ENCODE measurements around the gene FHDC1. TPM values are rescaled to one million over a fixed set of nuclear protein-coding genes. Genes with fewer than 3 reads are reported as not detected.

The FHDC1 gene
- total RNA-seq, 4 donors from 2014 or later = 0.29 to 0.52 (median 0.45) TPM

DNA sequence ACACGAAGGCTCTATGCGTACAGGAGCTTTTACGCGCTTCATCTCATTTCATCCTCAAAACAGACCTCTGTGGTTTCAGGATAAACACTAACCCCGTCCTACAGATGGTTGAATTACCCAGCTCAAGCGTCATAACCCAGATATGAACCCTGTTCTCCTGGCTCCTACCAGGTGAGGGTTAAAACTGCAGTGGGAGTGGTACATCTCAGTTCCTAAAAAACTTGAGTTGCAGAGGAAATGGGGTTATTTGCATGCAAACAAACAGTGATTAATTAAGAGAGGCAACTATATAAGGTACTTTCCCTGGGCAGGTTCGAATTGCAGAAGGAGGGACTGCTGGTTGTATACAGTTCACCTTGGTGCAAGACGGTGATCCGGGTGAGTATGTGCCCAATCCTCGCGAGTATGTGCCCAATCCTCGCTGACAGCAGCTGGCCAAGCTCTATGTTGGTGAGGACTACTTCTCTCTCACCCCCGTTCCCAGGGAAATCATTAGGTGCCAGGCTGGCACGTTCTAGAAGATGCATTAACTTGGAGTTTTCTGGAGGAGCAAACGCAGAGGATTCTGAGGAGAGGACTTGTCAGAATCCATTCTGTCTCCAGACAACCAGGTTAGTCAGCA, 72.6 kb downstream of the FHDC1 start:
- intact Hi-C loops (cut with DNase I; ENCODE audit: low total_unique reads) (no loop called here), in situ Hi-C loops (cut with MboI; ENCODE audit: low sequenced_read_pairs in 4 of 4) (no loop called here)
- Histone ChIP-seq H3K4me1 (no peaks in the 10 kb centered on the region), H3K4me3 (no peak overlapping the region), H3K27ac (no peak overlapping the region), H3K9me3 (no peaks in the 10 kb centered on the region), H3K36me3 (no peaks in the 10 kb centered on the region), H3K27me3 (no peaks in the 10 kb centered on the region)
- TF ChIP-seq, protein P1, sequence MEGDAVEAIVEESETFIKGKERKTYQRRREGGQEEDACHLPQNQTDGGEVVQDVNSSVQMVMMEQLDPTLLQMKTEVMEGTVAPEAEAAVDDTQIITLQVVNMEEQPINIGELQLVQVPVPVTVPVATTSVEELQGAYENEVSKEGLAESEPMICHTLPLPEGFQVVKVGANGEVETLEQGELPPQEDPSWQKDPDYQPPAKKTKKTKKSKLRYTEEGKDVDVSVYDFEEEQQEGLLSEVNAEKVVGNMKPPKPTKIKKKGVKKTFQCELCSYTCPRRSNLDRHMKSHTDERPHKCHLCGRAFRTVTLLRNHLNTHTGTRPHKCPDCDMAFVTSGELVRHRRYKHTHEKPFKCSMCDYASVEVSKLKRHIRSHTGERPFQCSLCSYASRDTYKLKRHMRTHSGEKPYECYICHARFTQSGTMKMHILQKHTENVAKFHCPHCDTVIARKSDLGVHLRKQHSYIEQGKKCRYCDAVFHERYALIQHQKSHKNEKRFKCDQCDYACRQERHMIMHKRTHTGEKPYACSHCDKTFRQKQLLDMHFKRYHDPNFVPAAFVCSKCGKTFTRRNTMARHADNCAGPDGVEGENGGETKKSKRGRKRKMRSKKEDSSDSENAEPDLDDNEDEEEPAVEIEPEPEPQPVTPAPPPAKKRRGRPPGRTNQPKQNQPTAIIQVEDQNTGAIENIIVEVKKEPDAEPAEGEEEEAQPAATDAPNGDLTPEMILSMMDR (IDR thresholded peaks at IDR 0.05 in 4 of 5, conservative IDR thresholded peaks at IDR 0.05 in 1 of 5) = no peak
- TF ChIP-seq POLR2A (IDR thresholded peaks at IDR 0.05) = no peak
- no peak for DNase-seq
- no peak for ATAC-seq

DNA sequence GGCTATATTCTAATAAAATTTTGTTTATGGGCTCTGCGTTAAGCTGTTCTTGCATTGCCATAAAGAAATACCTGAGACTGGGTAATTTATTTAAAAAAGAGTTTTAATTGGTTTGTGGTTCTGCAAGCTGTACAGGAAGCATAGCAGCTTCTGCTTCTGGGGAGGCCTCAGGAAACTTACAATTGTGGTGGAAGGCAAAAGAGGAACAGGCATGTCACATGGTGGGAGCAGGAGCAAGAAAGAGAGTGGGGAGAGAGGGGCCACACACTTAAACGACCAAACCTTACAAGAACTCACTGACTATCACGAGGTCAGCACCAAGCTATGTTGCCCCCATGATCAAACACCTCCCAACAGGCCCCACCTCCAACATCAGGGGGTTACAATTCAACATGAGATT, 74.0 kb downstream of the FHDC1 start:
- Histone ChIP-seq H3K9me3 (no peaks in the 10 kb centered on the region), H3K4me1 (no peaks in the 10 kb centered on the region), H3K27me3 (no peaks in the 10 kb centered on the region), H3K27ac (no peak overlapping the region), H3K4me3 (no peak overlapping the region), H3K36me3 (no peaks in the 10 kb centered on the region)
- no peak for DNase-seq
- in situ Hi-C loops (cut with MboI; ENCODE audit: low sequenced_read_pairs in 4 of 4) (no loop called here), intact Hi-C loops (cut with DNase I; ENCODE audit: low total_unique reads) (no loop called here)
- no peak for ATAC-seq
- no peak for TF ChIP-seq POLR2A (IDR thresholded peaks at IDR 0.05)
- TF ChIP-seq, protein P1 (IDR thresholded peaks at IDR 0.05 in 4 of 5, conservative IDR thresholded peaks at IDR 0.05 in 1 of 5) = no peak

DNA sequence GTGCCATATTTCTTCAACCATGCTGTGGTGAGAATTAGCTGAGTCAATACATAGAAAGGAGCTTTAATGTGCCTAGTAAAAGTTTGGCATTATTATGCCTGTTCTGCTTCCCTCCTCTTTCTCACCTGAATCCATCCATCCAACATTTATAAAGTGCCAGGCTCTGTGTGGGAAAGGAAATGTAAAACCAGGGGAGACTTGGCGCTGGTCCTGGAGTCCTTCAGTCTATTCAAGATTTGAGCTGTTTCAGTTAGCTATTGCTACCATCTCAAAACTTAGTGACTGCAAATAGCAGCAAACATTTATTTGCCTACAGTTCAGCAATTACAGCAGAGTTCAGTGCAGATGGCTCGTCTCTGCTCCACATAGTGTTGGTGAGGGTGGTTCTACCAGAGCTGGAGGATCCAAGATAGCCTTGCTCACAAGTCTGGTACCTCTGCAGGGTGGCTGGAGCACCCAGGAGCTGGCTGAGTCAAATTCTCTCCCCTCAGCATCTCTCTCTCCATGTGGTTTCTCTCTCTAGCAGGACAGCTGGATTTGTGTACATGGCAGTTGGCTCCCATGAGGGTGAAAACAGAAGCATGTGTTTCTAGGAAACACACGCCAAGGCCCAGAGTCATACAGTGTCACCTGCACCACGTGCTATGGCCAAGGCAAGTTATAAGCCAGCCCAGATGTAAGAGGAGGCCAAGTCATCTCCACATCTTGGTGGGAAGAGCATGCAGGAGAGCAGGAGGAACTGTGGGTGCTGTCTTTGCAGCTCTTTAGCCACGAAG, 77.3 kb downstream of the FHDC1 start:
- in situ Hi-C loops (cut with MboI; ENCODE audit: low sequenced_read_pairs in 4 of 4) = no loop called here
- ATAC-seq = no peak
- Histone ChIP-seq H3K9me3 (no peaks in the 10 kb centered on the region), H3K36me3 (no peaks in the 10 kb centered on the region), H3K27me3 (no peaks in the 10 kb centered on the region), H3K4me3 (no peak overlapping the region), H3K4me1 (no peaks in the 10 kb centered on the region), H3K27ac (no peak overlapping the region)
- TF ChIP-seq POLR2A (IDR thresholded peaks at IDR 0.05) = no peak
- TF ChIP-seq, protein P1 (IDR thresholded peaks at IDR 0.05 in 4 of 5, conservative IDR thresholded peaks at IDR 0.05 in 1 of 5) = no peak
- intact Hi-C loops (cut with DNase I; ENCODE audit: low total_unique reads) = no loop called here
- no peak for DNase-seq

DNA sequence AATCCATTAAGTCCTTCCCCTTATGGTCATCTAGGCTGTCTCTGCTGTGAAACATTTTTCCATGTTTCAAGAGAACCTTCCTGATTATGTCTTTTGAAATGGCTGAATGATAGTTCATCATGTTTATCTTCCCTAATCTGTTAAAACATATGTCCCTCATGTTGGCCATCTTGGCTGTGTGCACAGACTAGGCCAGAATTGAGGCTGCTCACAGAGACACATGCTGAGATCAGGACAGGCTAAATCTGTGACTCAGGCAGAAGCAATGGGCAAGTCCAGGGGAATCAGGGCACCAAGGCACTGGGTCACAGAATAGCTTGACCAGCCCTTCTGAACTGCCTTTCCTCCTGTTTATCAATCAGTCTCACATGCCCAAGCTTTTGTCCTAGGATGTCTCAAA, 78.3 kb downstream of the FHDC1 start:
- H3K27ac ChIP-seq = no peak overlapping the region
- no peak for ATAC-seq
- no peak for TF ChIP-seq POLR2A (IDR thresholded peaks at IDR 0.05)
- TF ChIP-seq, protein P1 (IDR thresholded peaks at IDR 0.05 in 4 of 5, conservative IDR thresholded peaks at IDR 0.05 in 1 of 5) = no peak

More for the DNA sequence above, 78.3 kb downstream of the FHDC1 start:
- in situ Hi-C loops (cut with MboI; ENCODE audit: low sequenced_read_pairs in 4 of 4) (no loop called here), intact Hi-C loops (cut with DNase I; ENCODE audit: low total_unique reads) (no loop called here)
- Histone ChIP-seq H3K4me1 (no peaks in the 10 kb centered on the region), H3K27me3 (no peaks in the 10 kb centered on the region), H3K4me3 (no peak overlapping the region), H3K36me3 (no peaks in the 10 kb centered on the region), H3K9me3 (no peaks in the 10 kb centered on the region)
- no peak for DNase-seq

Data from gastrocnemius medialis (tissue), 4 donors.